Lung microvascular endothelial cell (primary cell): ENCODE data around the gene GMPPA. TPM values are rescaled to one million over a fixed set of nuclear protein-coding genes. Genes with fewer than 3 reads are reported as not detected.

Experiments used
- DNase-seq, 2 donors: peaks; one replicate each; pipeline versions ENCODE4 v3.0.0 to v3.0.0-alpha.2; 2010; ENCODE audit warnings: low read depth in 2 of 2
- total RNA-seq: library from RNA; depleted of rRNA; stranded (reverse); fragments of >200 nt; gene quantifications from 2 replicates; pipeline ENCODE4 v1.2.1, GENCODE V29; 2014

The GMPPA gene
- total RNA-seq, 1 donor from 2014 or later, result 22.2 TPM

DNA sequence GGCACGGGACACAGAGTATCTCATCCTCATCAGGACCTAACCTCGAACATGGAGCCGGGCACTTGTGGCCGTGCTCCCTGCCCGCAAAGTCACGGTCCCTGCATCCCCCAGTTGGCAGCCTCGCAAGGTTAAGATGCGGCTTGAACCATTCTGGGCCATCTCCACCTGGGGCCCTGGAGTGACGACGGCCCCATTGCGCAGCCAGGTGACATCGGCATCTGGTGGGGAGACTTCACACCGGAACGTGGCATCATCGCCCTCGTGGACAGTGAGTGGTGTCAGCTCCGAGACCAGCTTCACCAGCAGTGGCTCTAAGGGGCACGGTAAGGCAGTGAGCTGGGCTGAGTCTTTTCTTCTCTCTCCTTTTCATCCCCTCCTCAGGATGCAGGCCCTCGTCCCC, 57.7 kb downstream of the GMPPA start:
- no peak for DNase-seq

Other genes with a start within 250 kb of the GMPPA start
- not detected in 2 replicates for gene TUBA4B, start 245.6 kb upstream of the GMPPA start, total RNA-seq
- 9.5 and 12.9 TPM in 2 replicates for gene TUBA4A, start 245.0 kb upstream of the GMPPA start, total RNA-seq
- gene DNAJB2, start 219.5 kb upstream of the GMPPA start, total RNA-seq, result 15.0 and 28.0 TPM in 2 replicates
- gene PTPRN, start 189.5 kb upstream of the GMPPA start, total RNA-seq, result not detected in 2 replicates
- gene RESP18, start 166.1 kb upstream of the GMPPA start, total RNA-seq, result not detected in 2 replicates
- 38.4 and 52.2 TPM in 2 replicates for gene DNPEP, start 111.0 kb upstream of the GMPPA start, total RNA-seq
- gene DES, start 80.5 kb upstream of the GMPPA start, total RNA-seq, result 0.20 TPM in 1 of 2 replicates, not detected in the other
- gene SPEG, start 64.0 kb upstream of the GMPPA start, total RNA-seq, result under 0.01 TPM in 2 replicates
- gene ASIC4, start 15.6 kb downstream of the GMPPA start, total RNA-seq, result not detected in 2 replicates
- gene CHPF, start 44.9 kb downstream of the GMPPA start, total RNA-seq, result 0.40 and 0.44 TPM in 2 replicates
- not detected in 2 replicates for gene TMEM198, start 45.1 kb downstream of the GMPPA start, total RNA-seq
- 13.9 and 28.6 TPM in 2 replicates for gene OBSL1, start 72.6 kb downstream of the GMPPA start, total RNA-seq
- gene INHA, start 73.4 kb downstream of the GMPPA start, total RNA-seq, result not detected in 2 replicates
- gene STK11IP, start 99.0 kb downstream of the GMPPA start, total RNA-seq, result 8.1 and 8.7 TPM in 2 replicates
- under 0.01 and 0.22 TPM in 2 replicates for gene SLC4A3, start 128.7 kb downstream of the GMPPA start, total RNA-seq